Measurements from ENCODE around the gene LINGO4.

- TF ChIP-seq HDAC6 (IDR thresholded peaks at IDR 0.05; ENCODE audit: low read depth, low read length) (no peak), NR2F1 (CRISPR knock-in tag; IDR thresholded peaks at IDR 0.05) (no peak), KMT2A (CRISPR knock-in tag; IDR thresholded peaks at IDR 0.05) (no peak), TAF1 (CRISPR knock-in tag; IDR thresholded peaks at IDR 0.05) (no peak), POLR2A (IDR thresholded peaks at IDR 0.05; ENCODE audit: insufficient read depth in 1 of 2, low read depth in 2 of 2, low read length in 2 of 2) (no peak), POLR2AphosphoS5 (IDR thresholded peaks at IDR 0.05; ENCODE audit: low read depth, low read length) (no peak)
- TF ChIP-seq, protein P1, sequence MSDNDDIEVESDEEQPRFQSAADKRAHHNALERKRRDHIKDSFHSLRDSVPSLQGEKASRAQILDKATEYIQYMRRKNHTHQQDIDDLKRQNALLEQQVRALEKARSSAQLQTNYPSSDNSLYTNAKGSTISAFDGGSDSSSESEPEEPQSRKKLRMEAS (IDR thresholded peaks at IDR 0.05): no peak
Measured at GRCh38 chr1:151787689-151788088, 17.5 kb downstream of the LINGO4 start.

All from HepG2 (cell line).